ENCODE data around the gene IRS2.

- TF ChIP-seq TAF1 (IDR thresholded peaks at IDR 0.05; ENCODE audit: borderline replicate concordance, insufficient read depth, low read length), result no peak
- no peak for TF ChIP-seq SIN3A (IDR thresholded peaks at IDR 0.05; ENCODE audit: borderline replicate concordance, insufficient read depth, low read length)
Measured at GRCh38 chr13:109794095-109794494, 7.7 kb upstream of the IRS2 start.
